Activated T-helper 17 cell treated with anti-CD3 and anti-CD28 coated beads, Interleukin-2, amount 50 U/mL, for 72 hours (primary cell): ENCODE measurements around the gene COL26A1. TPM values are rescaled to one million over a fixed set of nuclear protein-coding genes. Genes with fewer than 3 reads are reported as not detected.

ENCODE experiments used
- ATAC-seq: fragments of 150-1000 bp; cut with Tn5 transposase; replicated peaks from 2 replicates; pipeline ENCODE4 v1.10.0; 2021; ENCODE audit warnings: mild to moderate bottlenecking, moderate library complexity
- H3K27ac Mint-ChIP-seq: one replicate; pipeline ENCODE4 v1.8.0; 2022; ENCODE audit warnings: mixed read lengths
- H3K27me3 Mint-ChIP-seq: one replicate; pipeline ENCODE4 v1.8.0; 2022; ENCODE audit warnings: mixed read lengths
- H3K36me3 Mint-ChIP-seq: one replicate; pipeline ENCODE4 v1.8.0; 2022; ENCODE audit warnings: low read depth, mild to moderate bottlenecking, mixed read lengths
- H3K4me1 Mint-ChIP-seq: one replicate; pipeline ENCODE4 v1.8.0; 2022; ENCODE audit warnings: mixed read lengths
- H3K4me3 Mint-ChIP-seq: one replicate; pipeline ENCODE4 v1.8.0; 2022; ENCODE audit warnings: mild to moderate bottlenecking, mixed read lengths
- H3K9me3 Mint-ChIP-seq: one replicate; pipeline ENCODE4 v1.8.0; 2022; ENCODE audit warnings: mixed read lengths
- total RNA-seq, 2 donors: library from RNA; stranded (reverse); gene quantifications; one replicate each; pipeline ENCODE4 v1.2.3, GENCODE V29; 2022

COL26A1 gene
- total RNA-seq, 2 donors from 2014 or later, result not detected

DNA sequence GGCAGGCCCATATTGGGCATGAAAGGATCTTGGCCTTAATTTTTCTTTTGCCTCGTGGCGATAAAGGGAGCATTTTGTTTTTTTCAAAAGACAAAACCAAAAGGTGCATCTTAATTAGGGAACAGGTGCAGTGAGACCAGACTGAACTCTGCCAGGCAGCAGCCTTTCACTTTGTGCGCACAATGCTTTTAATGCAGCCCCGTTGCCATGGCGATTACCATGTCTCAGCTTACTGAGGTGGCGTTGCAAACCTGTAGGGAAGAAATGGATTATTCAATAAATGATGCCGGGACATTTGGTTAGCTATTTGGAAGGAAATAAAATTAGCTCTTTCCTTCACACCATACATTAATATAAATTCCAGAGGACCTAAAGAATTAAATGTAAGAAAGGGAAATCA lies 204.6 kb downstream of the COL26A1 start:
- Mint-ChIP-seq H3K4me3 (no peak overlapping the region), H3K36me3 (no peaks in the 10 kb centered on the region), H3K9me3 (no peaks in the 10 kb centered on the region), H3K4me1 (no peaks in the 10 kb centered on the region), H3K27me3 (peaks cover 12% of the 10 kb centered on the region), H3K27ac (no peak overlapping the region)
- no peak for ATAC-seq

DNA sequence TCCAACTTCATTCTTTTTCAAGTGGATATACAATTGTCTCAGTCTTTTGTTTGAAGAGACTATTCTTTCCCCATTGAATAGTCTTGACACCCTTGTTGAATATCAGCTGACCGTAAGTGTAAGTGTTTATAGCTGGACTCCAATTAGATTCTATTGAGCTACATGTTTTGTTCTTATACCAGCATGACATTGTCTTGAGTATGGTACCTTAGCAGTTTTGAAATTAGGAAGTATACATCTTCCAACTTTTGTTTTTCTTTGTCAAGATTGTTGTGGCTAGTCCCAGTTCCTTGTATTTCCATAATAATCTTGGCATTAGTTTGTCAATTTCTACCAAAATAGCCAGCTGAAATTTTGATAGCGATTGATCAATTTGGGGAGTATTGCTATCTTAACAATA lies 209.5 kb downstream of the COL26A1 start:
- ATAC-seq, result no peak
- Mint-ChIP-seq H3K27me3 (peaks cover 18% of the 10 kb centered on the region), H3K36me3 (no peaks in the 10 kb centered on the region), H3K4me3 (no peak overlapping the region), H3K9me3 (peaks cover 5% of the 10 kb centered on the region), H3K4me1 (no peaks in the 10 kb centered on the region), H3K27ac (no peak overlapping the region)

DNA sequence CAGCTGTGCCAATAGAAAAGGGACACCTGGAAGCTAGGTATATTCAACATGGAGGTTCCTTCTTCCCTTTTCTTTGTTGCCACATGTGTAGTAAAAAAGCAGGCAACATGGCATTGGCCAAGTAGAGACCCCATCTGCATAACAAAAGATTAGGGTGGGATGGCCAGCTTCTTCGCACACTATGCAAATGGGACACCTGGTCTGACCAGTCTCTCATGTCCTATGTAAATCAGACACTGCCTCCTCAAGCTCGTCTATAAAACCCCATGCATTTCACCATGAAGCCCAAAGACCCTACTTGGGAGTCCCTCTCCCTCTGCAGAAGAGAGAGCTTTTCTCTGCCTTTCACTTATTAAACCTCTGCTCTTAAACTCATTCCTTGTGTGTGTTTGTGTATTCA lies 212.5 kb downstream of the COL26A1 start:
- no peak for ATAC-seq
- H3K4me3 Mint-ChIP-seq, result no peak overlapping the region
- peaks cover 5% of the 10 kb centered on the region for H3K9me3 Mint-ChIP-seq
- H3K4me1 Mint-ChIP-seq, result no peaks in the 10 kb centered on the region
- H3K27me3 Mint-ChIP-seq, result peaks cover 10% of the 10 kb centered on the region
- H3K36me3 Mint-ChIP-seq, result no peaks in the 10 kb centered on the region
- no peak overlapping the region for H3K27ac Mint-ChIP-seq

DNA sequence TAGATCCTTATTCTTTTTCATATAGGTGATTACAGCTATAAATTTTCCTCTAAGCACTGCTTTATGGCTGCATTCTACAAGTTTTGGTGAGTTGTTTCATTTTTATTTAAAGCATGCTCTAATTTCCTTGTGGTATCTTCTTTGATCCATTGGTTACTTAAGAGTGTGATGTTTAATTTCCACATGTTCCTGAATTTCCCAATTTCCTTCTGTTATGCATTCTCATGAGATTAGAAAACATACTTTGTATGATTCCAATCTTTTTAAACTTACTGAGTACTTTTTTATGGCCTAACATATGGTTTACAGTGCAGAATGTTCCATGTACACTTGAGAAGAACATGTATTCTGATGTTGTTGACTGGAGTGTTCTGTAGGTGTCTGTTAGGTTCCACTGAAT lies 213.0 kb downstream of the COL26A1 start:
- no peak for ATAC-seq
- Mint-ChIP-seq H3K27ac (no peak overlapping the region), H3K9me3 (peaks cover 5% of the 10 kb centered on the region), H3K27me3 (peaks cover 10% of the 10 kb centered on the region), H3K36me3 (no peaks in the 10 kb centered on the region), H3K4me3 (no peak overlapping the region), H3K4me1 (no peaks in the 10 kb centered on the region)

DNA sequence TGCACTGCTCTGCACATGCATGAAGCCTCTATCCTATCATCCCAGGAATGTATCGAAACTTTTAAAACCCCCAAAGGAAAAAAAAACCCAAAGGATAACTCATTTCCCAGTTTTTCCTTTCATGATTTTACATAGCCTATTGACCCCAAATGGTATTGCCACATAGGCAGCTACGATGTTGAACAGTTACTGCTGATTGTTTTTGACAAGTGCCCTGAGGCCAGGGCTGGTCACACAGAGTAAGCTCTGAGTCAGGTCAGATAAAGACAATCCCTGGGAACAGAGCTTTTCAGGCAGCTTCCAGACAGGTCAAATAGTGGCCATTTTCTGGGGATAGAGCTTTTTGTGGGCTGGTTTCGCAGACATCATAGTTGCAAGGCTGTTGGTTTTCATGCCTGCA lies 214.3 kb downstream of the COL26A1 start:
- Mint-ChIP-seq H3K4me3 (no peak overlapping the region), H3K27ac (no peak overlapping the region), H3K27me3 (peaks cover 15% of the 10 kb centered on the region), H3K36me3 (no peaks in the 10 kb centered on the region), H3K9me3 (peaks cover 5% of the 10 kb centered on the region), H3K4me1 (no peaks in the 10 kb centered on the region)
- ATAC-seq, result no peak

DNA sequence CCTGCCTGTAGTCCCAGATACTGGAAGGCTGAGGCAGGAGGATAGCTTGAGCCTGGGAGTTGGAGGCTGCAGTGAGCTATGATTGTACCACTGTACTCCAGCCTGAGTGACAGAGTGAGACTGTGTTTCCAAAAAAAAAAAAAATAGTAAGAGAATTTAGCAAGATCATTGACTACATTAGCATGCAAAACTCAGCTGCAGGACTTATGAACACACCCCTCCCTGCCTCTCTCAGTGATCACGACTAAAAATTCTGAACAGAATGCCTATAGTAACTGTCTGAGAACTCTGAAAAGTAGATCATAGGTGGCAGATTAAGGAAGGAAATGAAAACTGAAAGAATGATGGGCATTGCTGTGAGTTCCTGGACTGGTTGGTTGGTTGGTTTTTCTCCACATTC lies 215.9 kb downstream of the COL26A1 start:
- Mint-ChIP-seq H3K4me3 (no peak overlapping the region), H3K4me1 (no peaks in the 10 kb centered on the region), H3K36me3 (no peaks in the 10 kb centered on the region), H3K9me3 (peaks cover 3% of the 10 kb centered on the region), H3K27me3 (peaks cover 23% of the 10 kb centered on the region), H3K27ac (no peak overlapping the region)
- ATAC-seq, result no peak

DNA sequence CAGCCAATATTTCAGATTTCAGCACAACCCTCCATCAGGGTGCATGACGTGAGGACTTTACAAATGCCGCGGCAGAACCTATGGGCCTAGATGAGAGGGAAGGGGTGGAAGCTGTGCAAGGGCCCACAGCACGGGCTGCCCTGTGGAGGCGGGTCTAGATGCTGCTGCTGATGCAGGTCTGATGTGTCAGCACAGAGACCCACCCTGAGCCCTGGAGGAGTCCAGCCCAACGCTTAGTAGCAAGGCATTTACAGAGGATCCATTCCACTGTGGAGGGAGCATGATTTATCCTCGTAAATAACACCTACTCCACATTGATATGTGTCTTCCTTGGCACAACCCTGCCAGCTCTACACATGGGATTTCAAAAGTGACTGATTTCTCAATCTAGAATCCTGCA lies 217.9 kb downstream of the COL26A1 start:
- Mint-ChIP-seq H3K9me3 (no peaks in the 10 kb centered on the region), H3K36me3 (no peaks in the 10 kb centered on the region)

DNA sequence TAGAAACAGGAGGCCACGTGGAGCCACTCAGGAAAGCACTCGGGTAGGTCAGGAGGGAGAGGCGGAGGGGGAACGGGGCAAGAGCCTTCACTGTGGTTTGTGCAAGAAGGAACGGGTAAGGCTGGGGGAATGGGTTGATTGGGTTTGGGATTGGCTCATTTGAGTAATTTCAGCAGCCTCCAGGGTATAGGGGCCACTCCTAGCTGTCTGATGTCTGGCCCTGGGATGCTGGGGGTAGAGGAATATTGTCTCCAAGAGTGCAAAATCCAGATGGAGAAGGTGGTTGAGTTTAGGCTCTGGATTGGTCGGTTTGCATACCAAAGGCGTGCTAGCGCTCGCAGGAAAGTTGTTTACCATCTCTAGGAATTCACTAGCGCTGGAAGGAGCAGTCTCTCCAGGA lies 219.2 kb downstream of the COL26A1 start:
- no peak for ATAC-seq
- H3K36me3 Mint-ChIP-seq, result no peaks in the 10 kb centered on the region
- H3K9me3 Mint-ChIP-seq, result no peaks in the 10 kb centered on the region
- no peak overlapping the region for H3K4me3 Mint-ChIP-seq
- H3K27ac Mint-ChIP-seq, result no peak overlapping the region
- no peaks in the 10 kb centered on the region for H3K4me1 Mint-ChIP-seq
- H3K27me3 Mint-ChIP-seq, result peaks cover 16% of the 10 kb centered on the region

More for the DNA sequence above, 217.9 kb downstream of the COL26A1 start:
- ATAC-seq, result no peak
- H3K27me3 Mint-ChIP-seq, result peaks cover 20% of the 10 kb centered on the region
- no peaks in the 10 kb centered on the region for H3K4me1 Mint-ChIP-seq
- no peak overlapping the region for H3K27ac Mint-ChIP-seq
- H3K4me3 Mint-ChIP-seq, result no peak overlapping the region

DNA sequence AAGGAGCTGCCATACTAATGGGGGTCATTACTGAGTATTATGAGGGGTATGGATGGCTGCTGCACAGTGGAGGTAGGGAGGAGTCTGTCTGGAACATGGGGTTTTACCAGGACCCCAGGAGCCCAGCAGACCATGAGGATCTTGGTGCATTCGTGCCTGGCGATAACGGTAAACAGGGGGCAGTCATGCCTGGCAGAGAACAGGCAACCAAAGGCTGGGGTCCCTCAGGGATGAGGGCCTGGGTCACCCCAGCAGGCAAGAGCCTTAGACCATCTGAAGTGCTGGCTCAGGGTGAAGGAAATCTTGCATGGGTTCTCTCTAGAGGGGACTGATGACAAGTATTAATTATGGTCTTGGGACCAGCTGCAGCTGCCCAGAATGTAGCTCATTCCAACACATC lies 220.3 kb downstream of the COL26A1 start:
- Mint-ChIP-seq H3K27me3 (peaks cover 16% of the 10 kb centered on the region), H3K4me3 (no peak overlapping the region), H3K36me3 (no peaks in the 10 kb centered on the region), H3K9me3 (no peaks in the 10 kb centered on the region), H3K27ac (no peak overlapping the region), H3K4me1 (no peaks in the 10 kb centered on the region)
- no peak for ATAC-seq

DNA sequence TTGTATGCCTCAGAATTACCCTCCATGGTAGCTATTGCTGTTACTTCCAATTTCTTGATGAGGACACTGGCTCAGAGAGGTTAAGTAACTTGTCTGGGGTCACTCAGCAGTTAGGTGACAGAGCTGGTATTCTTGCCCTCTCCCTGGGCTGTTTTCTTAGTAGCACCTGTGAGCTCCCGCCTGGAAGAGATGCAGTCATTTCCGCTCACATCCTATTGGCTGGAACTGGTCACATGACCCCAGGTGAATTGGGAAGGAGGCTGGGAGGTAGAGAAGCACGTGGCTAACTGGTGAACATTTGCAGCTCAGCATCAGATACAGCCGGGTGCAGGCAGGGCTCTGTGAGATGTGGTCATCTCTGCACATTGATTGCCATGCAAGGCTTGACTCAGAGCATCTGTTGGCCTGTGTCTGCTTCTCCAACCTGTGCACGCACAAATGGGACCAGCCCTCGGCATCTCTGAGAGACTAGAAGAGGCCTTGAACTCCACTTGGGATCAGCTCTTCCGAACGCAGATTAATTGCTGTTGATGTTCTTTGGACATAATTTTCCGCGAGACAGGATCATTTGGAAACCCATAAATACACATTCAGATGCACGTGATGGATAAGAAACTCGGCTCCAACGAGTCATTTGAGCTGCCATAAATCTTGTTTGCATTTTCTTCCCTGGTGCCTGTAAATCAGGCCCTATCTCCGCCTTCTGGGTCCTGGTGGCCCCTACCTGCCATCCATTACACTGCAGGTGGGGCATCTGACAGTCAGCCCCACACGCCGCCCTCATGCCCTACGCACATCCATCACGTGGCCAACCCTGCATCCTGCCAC lies 223.6 kb downstream of the COL26A1 start:
- H3K4me1 Mint-ChIP-seq, result no peaks in the 10 kb centered on the region
- H3K36me3 Mint-ChIP-seq, result no peaks in the 10 kb centered on the region
- ATAC-seq, result no peak
- peaks cover 13% of the 10 kb centered on the region for H3K27me3 Mint-ChIP-seq
- no peak overlapping the region for H3K4me3 Mint-ChIP-seq
- H3K27ac Mint-ChIP-seq, result no peak overlapping the region
- H3K9me3 Mint-ChIP-seq, result no peaks in the 10 kb centered on the region

DNA sequence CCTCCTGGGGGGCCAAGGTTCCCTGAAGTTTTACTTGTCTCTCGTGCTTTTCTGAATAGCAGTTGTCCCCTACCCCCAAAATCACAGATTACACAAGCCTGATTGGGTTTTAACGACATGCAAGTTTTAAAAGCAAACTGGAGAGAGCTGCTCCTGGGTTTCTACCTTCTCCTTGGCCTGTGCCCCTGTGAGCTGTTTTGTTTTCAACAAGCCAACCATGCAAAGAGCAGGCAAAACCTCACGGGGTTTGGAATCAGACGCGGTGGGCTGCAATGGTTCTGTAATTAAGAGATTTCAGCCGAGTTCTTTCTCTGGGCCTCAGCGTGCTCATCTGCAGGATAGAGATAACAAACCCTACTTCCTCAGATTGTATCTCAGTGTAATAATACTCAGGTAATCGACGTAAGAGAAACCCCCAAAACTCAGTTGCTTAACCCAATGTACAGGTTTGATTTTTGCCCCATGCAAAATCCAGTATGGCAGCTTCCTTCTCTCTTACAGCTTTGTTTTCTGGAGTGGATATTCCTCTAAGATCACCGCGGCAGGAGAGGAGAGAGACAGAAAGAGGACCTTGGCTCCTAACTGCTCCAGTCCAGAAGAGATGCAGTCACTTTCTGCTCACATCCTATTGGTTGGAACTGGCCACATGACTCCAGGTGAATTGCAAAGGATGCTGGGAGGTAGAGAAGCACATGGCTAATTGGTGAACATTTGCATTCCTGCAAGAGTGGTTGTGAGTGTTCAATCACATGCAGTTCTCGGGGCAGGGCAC lies 224.4 kb downstream of the COL26A1 start:
- no peaks in the 10 kb centered on the region for H3K4me1 Mint-ChIP-seq
- peaks cover 7% of the 10 kb centered on the region for H3K27me3 Mint-ChIP-seq
- H3K36me3 Mint-ChIP-seq, result no peaks in the 10 kb centered on the region
- H3K4me3 Mint-ChIP-seq, result no peak overlapping the region
- H3K9me3 Mint-ChIP-seq, result no peaks in the 10 kb centered on the region
- no peak for ATAC-seq
- no peak overlapping the region for H3K27ac Mint-ChIP-seq

DNA sequence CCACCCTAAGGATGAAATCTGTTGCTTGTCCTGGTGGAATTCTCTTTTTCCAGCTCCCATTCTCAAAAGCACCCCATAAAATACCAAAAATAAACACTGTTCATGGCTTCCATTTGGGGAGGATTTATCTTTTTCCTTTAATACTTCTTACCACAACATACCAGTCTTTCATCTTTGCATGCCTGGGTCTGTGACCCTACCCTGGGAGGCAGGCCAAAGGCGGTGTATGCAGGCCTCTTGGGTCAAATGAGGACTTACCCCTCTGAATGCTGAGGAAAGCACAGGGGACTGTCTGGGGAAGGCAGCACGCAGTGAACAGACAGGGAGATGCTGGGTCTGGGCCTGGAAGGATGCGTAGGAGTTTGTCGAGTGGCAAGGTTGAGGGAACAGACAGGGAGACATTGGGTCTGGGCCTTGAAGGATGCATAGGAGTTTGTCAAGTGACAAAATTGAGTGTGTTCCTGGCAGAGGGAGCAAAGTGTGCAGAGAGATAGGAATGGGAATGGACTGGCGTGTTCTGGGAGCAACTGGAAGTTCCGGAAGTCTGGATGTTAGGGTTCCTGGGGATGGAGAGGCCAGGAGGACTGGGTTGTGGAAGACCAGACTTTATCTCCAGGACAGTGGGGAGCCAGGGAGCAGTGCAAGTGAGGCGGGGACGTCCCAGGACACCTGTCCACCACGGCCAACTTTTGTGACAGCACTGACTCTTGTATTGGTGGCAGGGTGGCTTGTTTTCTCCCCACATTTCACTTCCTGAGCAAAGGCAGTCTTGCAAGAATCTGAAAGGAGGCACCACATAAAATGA lies 225.7 kb downstream of the COL26A1 start:
- H3K27me3 Mint-ChIP-seq, result peaks cover under 1% of the 10 kb centered on the region
- H3K4me3 Mint-ChIP-seq, result no peak overlapping the region
- H3K4me1 Mint-ChIP-seq, result no peaks in the 10 kb centered on the region
- no peak for ATAC-seq
- no peaks in the 10 kb centered on the region for H3K9me3 Mint-ChIP-seq
- H3K36me3 Mint-ChIP-seq, result no peaks in the 10 kb centered on the region
- no peak overlapping the region for H3K27ac Mint-ChIP-seq

DNA sequence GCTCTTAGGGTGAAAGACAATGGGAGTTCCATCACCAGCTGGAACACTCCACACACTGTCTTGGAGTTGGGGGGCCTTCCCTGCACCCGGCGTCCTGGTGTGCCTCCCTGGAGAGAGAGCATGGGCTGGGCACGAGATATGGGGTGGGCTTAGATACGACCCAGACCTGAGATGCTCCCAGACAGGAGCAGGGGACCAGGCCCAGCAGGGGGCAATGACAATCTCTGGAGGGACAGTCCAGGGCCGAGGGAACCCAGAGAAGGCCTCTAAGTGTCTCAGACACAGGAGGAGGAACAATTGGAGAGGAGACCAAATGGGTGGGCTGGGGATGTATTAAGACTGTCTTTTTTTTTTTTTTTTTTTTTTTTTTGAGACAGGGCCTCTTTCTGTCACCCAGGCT lies 226.4 kb downstream of the COL26A1 start:
- H3K4me3 Mint-ChIP-seq, result no peak overlapping the region
- H3K27ac Mint-ChIP-seq, result no peak overlapping the region
- H3K27me3 Mint-ChIP-seq, result no peaks in the 10 kb centered on the region
- H3K4me1 Mint-ChIP-seq, result no peaks in the 10 kb centered on the region
- H3K36me3 Mint-ChIP-seq, result no peaks in the 10 kb centered on the region
- no peak for ATAC-seq
- H3K9me3 Mint-ChIP-seq, result no peaks in the 10 kb centered on the region

DNA sequence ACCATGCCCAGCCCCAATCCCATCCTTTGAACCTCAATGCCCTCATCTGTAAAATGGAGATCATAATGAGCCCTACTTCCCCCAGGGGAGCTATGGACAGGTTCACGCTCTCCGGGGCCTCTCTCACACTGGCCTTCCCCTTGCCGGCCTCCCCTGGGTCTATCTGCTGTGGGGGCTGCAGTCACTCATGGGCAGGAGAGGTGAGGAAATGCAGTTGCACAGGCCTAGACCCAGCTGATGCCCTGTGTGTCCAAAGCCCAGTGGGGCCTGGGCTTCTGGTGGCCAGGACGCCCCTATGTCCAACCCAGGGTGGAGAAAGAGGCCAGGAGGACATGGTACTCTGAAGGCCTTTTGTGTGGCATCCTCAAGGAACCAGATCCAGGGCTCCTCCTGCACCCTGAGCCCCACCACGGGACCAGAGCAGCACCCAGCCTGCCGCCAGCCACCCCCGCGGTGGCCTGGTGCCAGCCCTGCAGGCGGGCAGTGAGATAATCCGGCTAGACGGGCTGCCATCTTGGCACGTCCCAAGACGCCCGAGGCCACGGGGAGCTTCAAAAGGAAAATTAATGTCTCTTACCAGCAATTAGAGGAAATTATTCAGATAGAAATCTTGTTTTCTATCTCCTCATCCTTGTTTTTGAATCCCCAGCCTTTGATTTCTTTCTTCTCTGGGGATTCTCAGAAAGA lies 227.4 kb downstream of the COL26A1 start:
- Mint-ChIP-seq H3K9me3 (no peaks in the 10 kb centered on the region), H3K4me3 (no peak overlapping the region), H3K4me1 (no peaks in the 10 kb centered on the region), H3K27ac (no peak overlapping the region), H3K27me3 (no peaks in the 10 kb centered on the region), H3K36me3 (no peaks in the 10 kb centered on the region)
- no peak for ATAC-seq
